GM19452 (cell line): ENCODE data around the gene MAT1A.
"Not testable (repeated sequence)": the region's sequence is repeated elsewhere in the genome, so short reads cannot be mapped to it uniquely, and the experiment has no call there.

Source experiments
- ATAC-seq: cut with Tn5 transposase; IDR thresholded peaks from one replicate; pipeline ENCODE4 v1.9.1; 2021; ENCODE audit not compliant: unreplicated experiment

MAT1A gene

GRCh38 chr10:80233871-80234270, 55.6 kb downstream of the MAT1A start:
- ATAC-seq, result not testable (repeated sequence)

- peak; percentile 62 for ATAC-seq
Observed at GRCh38 chr10:80226723-80227122, 62.7 kb downstream of the MAT1A start.

GRCh38 chr10:80223031-80223419, 66.4 kb downstream of the MAT1A start:
- ATAC-seq, result not testable (repeated sequence)
